Measurements from ENCODE around the gene SH3BGRL3.

DNA sequence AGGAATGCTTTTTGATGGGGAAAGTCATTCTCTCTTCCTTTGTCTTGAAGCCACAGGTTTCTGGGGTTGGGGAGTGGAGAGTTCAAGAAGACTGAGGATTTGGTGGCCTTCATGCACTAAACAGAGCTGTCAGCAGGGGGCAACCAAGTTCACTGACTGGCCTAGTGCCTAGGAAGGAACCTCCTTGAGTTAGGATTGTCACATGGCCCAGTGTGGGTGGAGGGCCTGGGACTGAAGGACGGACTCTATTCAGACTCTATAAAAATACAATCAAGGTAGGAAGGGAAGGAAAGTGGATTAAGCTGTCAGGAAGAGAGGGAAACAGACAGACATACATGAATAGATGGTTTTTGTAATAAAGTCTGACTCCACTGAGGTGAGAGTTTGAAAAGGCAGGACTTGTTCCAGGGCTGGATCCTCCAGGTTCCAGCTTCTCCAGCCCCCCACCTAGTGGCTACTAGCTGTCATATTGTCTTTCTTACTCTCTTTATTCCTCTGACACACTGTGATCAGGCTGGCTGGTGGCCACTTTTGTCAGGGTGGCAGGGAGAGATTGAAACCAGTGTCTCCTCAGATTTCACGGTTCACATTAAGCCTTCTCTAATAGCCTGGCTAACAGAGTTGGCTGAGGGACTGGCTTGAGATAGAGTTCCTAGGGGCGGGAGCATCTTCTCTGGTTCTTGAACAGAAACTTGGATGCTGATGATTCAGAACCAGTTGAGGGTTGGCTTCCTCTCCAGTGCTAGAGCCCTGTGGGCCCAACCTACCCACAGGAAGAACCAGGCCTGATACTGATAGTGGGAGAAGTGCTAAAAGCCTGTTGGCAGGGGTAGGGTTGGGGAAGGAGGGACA lies 4.1 kb upstream of the SH3BGRL3 start:
- TF ChIP-seq, protein P1, sequence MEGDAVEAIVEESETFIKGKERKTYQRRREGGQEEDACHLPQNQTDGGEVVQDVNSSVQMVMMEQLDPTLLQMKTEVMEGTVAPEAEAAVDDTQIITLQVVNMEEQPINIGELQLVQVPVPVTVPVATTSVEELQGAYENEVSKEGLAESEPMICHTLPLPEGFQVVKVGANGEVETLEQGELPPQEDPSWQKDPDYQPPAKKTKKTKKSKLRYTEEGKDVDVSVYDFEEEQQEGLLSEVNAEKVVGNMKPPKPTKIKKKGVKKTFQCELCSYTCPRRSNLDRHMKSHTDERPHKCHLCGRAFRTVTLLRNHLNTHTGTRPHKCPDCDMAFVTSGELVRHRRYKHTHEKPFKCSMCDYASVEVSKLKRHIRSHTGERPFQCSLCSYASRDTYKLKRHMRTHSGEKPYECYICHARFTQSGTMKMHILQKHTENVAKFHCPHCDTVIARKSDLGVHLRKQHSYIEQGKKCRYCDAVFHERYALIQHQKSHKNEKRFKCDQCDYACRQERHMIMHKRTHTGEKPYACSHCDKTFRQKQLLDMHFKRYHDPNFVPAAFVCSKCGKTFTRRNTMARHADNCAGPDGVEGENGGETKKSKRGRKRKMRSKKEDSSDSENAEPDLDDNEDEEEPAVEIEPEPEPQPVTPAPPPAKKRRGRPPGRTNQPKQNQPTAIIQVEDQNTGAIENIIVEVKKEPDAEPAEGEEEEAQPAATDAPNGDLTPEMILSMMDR (IDR thresholded peaks at IDR 0.05), result peak; percentile 94
- no peak for TF ChIP-seq ZFX (IDR thresholded peaks at IDR 0.05; ENCODE audit: borderline replicate concordance)

All from 22Rv1 (cell line).